Breast epithelium (tissue), 4 donors: Measurements from ENCODE around the gene CHST8. TPM values are rescaled to one million over a fixed set of nuclear protein-coding genes. Genes with fewer than 3 reads are reported as not detected.

ENCODE experiments used
- DNase-seq, 2 donors: peaks; one replicate each; pipeline ENCODE4 v3.0.0-alpha.2; 2019; ENCODE audit warnings: low spot score in 2 of 2
- H3K27ac ChIP-seq, 2 donors: fragments of 200-600 bp; sonication (generic) in 1 of 2; one replicate each; pipeline ENCODE4 v1.5.1; 2016 to 2019; ENCODE audit warnings: mild to moderate bottlenecking in 1 of 2
- H3K27me3 ChIP-seq, 2 donors: fragments of 200-600 bp; sonication (generic) in 1 of 2; one replicate each; pipeline versions ENCODE4 v1.5.1 to v1.6.0; 2017 to 2019; ENCODE audit warnings: control low read depth in 1 of 2, mild to moderate bottlenecking in 1 of 2
- H3K36me3 ChIP-seq: fragments of 200-600 bp; one replicate; pipeline ENCODE4 v1.5.1; 2019
- H3K4me1 ChIP-seq, 2 donors: fragments of 200-600 bp; sonication (generic); one replicate each; pipeline ENCODE4 v1.5.1; 2016 to 2019; ENCODE audit warnings: control low read depth in 1 of 2
- H3K4me3 ChIP-seq, 3 donors: fragments of 200-600 bp; sonication (generic); 1 replicate in 2 of 3; 2 replicates in 1 of 3; pipeline ENCODE4 v1.5.1; 2016 to 2019; ENCODE audit warnings: mild to moderate bottlenecking in 3 of 3, moderate library complexity in 2 of 3
- H3K9me3 ChIP-seq, 2 donors: fragments of 200-600 bp; sonication (generic) in 1 of 2; one replicate each; pipeline ENCODE4 v1.5.1; 2016 to 2019; ENCODE audit warnings: control low read depth in 1 of 2
- POLR2A ChIP-seq: fragments of 450-650 bp; IDR thresholded peaks from one replicate; pipeline ENCODE4 v1.6.1; 2016; ENCODE audit warnings: antibody characterized with exemption, mild to moderate bottlenecking, moderate library complexity
- POLR2AphosphoS5 ChIP-seq, 3 donors: sonication (generic); formaldehyde crosslinking; IDR thresholded peaks; one replicate each; pipeline ENCODE4 v1.6.1; 2017; ENCODE audit warnings: antibody characterized with exemption in 3 of 3
- intact Hi-C: fragments of 100-400 bp; cut with DNase I; formaldehyde crosslinking; loops from one replicate; pipeline ENCODE4 v1.15.1; 2023; ENCODE audit warnings: low total_unique reads
- total RNA-seq, 3 donors: library from RNA; depleted of rRNA; stranded (reverse); fragments of >200 nt; gene quantifications; one replicate each; pipeline ENCODE4 v1.1.0, GENCODE V29; 2016
- TF ChIP-seq, protein P1 (sequence below), 3 donors: fragments of 450-650 bp; IDR thresholded peaks; one replicate each; pipeline ENCODE4 v1.5.1; 2016 to 2017; ENCODE audit warnings: antibody characterized with exemption in 3 of 3, mild to moderate bottlenecking in 3 of 3, moderate library complexity in 3 of 3

CHST8 gene
- total RNA-seq, 3 donors from 2014 or later: 0.16 to 14.1 (median 1.6) TPM

DNA sequence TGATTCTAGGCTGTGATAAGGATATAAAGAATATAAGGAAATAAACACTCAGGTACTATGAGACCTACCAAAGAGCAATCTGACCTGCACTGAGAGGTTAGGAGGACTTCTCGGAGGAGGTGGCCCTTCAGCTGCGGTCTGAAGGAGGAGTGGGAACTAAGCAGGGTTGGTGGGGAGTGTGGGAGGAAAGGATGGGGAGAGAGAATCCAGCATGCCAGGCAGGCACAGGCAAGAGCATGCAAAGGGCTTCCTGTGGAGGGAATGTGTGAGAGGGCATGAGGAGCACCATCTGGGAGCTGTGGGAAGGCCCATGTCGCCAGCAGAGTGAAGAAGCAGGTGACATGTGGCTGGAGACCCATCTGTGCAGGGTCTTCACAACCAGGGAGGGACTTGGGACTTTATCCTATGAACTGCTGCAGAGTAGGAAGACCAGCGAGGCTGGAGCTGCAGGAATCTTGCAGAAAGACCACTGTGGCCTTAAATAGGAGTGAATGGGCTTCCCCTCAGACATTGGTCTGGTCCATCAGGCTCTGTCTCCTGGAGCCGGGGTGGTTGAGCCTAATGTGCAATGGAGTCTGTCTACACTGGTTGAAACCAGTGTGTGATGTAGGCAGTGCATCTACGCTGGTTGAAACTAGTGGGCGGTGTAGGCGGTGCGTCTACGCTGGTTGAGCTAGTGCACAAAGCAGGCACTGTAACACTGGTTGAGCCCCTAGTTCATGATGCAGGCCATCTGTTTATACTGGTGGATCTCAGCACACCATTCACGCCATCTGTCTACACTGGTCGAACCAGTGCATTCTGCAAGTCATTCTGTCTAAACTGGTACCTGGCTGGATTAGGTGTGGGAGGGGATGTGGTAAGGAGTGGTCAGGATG is 6.4 kb downstream of the CHST8 start:
- Histone ChIP-seq H3K27me3 (peaks cover 0 to 58% of the 10 kb centered on the region in 2 donors), H3K9me3 (no peaks in the 10 kb centered on the region), H3K27ac (no peak overlapping the region), H3K36me3 (no peaks in the 10 kb centered on the region), H3K4me1 (no peaks in the 10 kb centered on the region), H3K4me3 (no peak overlapping the region)
- no peak for TF ChIP-seq POLR2AphosphoS5 (IDR thresholded peaks at IDR 0.05)
- TF ChIP-seq, protein P1, sequence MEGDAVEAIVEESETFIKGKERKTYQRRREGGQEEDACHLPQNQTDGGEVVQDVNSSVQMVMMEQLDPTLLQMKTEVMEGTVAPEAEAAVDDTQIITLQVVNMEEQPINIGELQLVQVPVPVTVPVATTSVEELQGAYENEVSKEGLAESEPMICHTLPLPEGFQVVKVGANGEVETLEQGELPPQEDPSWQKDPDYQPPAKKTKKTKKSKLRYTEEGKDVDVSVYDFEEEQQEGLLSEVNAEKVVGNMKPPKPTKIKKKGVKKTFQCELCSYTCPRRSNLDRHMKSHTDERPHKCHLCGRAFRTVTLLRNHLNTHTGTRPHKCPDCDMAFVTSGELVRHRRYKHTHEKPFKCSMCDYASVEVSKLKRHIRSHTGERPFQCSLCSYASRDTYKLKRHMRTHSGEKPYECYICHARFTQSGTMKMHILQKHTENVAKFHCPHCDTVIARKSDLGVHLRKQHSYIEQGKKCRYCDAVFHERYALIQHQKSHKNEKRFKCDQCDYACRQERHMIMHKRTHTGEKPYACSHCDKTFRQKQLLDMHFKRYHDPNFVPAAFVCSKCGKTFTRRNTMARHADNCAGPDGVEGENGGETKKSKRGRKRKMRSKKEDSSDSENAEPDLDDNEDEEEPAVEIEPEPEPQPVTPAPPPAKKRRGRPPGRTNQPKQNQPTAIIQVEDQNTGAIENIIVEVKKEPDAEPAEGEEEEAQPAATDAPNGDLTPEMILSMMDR (IDR thresholded peaks at IDR 0.05): no peak
- TF ChIP-seq POLR2A: no peak
- intact Hi-C loops: no loop called here
- no peak for DNase-seq

DNA sequence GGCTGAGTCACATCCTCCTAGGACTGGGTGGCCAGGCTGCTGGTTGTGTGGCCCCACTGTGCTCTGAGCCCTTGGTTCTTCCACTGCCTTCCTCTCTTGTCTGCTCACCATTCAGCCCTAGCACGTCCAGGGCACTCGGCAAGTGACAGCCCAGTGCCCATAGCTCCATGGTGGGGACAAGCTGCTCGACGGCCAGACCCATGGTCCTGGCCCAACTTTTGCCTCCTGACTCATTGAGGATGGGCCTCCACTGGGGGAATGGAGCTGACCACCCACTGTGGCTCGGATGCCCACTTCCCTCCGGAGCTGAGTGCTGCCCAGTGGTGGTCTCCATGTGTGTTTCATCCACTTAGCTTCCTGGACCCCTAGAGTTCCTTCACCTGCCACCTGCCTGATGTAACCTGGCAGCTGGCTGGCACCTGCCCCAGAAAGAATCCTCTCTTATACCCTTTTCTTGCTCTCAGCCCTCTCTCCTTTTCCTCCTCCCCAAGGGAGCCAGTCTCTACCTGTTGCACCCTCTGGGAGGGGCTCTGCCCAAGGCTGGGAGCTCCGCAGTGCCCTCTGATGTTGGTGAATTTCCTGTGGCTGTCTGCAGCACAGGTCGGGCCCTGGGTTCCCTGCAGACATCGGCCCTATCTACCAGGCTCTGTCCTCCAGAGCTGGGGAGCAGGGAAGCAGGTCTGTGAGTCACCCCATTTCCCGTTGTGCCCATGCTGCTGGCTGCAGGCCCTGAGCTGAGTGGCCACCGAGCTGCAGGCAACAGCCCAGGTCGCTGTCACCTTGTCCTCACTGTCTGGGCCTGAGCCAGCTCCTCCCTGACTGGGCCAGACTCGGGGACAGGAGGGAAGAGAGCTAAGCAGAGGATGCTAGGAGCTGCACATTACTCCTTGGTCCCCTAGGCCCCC is 7.4 kb downstream of the CHST8 start:
- no peaks in the 10 kb centered on the region for H3K9me3 ChIP-seq
- no peak for DNase-seq
- intact Hi-C loops: no loop called here
- no peak overlapping the region for H3K4me3 ChIP-seq
- no peak overlapping the region for H3K27ac ChIP-seq
- H3K27me3 ChIP-seq: peaks cover 0 to 49% of the 10 kb centered on the region in 2 donors
- H3K36me3 ChIP-seq: no peaks in the 10 kb centered on the region
- TF ChIP-seq, protein P1 (IDR thresholded peaks at IDR 0.05): no peak
- TF ChIP-seq POLR2AphosphoS5 (IDR thresholded peaks at IDR 0.05) (no peak), POLR2A (no peak)
- no peaks in the 10 kb centered on the region for H3K4me1 ChIP-seq

DNA sequence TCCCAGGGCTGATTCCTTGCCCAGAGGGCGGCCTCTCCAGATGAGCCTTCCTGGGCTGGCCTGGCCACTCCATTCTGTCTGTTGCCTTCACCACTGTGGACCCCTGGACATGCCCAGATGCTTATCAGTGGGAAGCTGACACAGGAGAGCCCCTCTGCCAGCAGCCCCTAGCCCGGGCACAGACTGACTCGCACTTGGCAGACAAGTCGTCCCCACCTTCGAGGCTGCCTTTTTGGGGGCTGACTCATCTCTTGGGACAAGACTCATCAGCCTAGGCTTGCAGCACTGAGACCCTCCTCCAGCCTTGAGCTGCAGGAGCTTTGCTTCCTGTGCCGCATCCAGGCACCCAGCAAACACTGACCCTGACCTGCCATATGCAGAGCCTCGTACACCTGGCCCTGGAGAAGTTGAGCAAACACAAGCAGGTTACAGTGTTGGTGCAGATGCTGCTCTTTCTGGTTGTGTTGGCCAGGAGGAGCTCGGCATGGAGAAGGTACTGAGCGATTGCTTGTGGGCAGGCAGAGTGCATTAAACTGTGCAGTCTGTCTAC is 8.1 kb downstream of the CHST8 start:
- Histone ChIP-seq H3K36me3 (no peaks in the 10 kb centered on the region), H3K4me3 (no peak overlapping the region), H3K9me3 (no peaks in the 10 kb centered on the region), H3K27me3 (peaks cover 0 to 41% of the 10 kb centered on the region in 2 donors), H3K4me1 (no peaks in the 10 kb centered on the region), H3K27ac (no peak overlapping the region)
- no peak for TF ChIP-seq POLR2A
- no peak for TF ChIP-seq POLR2AphosphoS5 (IDR thresholded peaks at IDR 0.05)
- TF ChIP-seq, protein P1 (IDR thresholded peaks at IDR 0.05): no peak
- intact Hi-C loops: no loop called here
- DNase-seq: no peak

DNA sequence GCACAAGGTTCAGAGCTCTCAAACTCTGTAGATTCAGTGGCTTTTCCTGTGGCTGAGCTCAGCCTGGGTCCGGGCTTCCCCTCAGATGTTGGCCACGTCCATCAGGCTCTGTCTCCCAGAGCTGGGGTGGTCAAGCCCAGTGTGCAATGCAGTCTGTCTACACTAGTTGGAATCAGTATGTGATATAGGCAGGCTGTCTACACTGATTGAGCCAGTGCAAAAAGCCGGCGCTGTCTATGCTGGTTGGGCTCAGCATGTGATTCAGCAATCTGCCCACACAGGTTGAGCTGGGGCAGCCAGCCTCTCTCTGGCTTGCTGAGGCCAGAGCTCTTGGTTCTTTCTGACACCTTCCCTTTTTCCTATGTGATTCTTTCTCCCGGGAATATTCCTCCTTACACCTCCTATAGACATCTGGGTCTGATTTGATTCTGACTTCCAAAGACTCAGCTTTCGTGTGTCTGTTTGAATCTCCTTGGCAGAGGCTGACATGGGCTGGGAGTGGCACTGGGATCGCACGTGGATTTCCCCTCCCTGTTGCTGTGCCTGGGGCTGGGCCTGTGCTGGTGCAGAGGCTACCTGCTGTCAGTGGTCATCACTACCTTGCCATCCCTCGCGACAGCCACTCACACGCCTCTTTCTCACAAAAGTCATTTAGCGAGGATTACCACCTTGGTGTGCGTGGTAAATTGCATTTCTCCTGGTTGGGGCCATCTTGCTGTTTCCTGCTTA is 9.3 kb downstream of the CHST8 start:
- H3K27ac ChIP-seq: no peak overlapping the region
- no peaks in the 10 kb centered on the region for H3K4me1 ChIP-seq
- intact Hi-C loops: no loop called here
- DNase-seq: no peak
- no peaks in the 10 kb centered on the region for H3K36me3 ChIP-seq
- no peaks in the 10 kb centered on the region for H3K9me3 ChIP-seq
- TF ChIP-seq, protein P1 (IDR thresholded peaks at IDR 0.05): no peak
- TF ChIP-seq POLR2A (no peak), POLR2AphosphoS5 (IDR thresholded peaks at IDR 0.05) (no peak)
- H3K27me3 ChIP-seq: peaks cover 0 to 38% of the 10 kb centered on the region in 2 donors
- H3K4me3 ChIP-seq: no peak overlapping the region
